Ovary (tissue), 3 donors: Measurements from ENCODE around the gene GRK7.

Source experiments
- POLR2A ChIP-seq: fragments of 450-650 bp; IDR thresholded peaks from one replicate; pipeline ENCODE4 v1.6.1; 2017; ENCODE audit warnings: antibody characterized with exemption, mild to moderate bottlenecking, moderate library complexity
- TF ChIP-seq, protein P1 (sequence below), 3 donors: fragments of 450-650 bp in 2 of 3; fragments of 200-600 bp in 1 of 3; IDR thresholded peaks; one replicate each; pipeline versions ENCODE4 v1.5.1 to v1.8.0; 2016 to 2022; ENCODE audit warnings: antibody characterized with exemption in 3 of 3, mild to moderate bottlenecking in 1 of 3
- donor health status: DM: no; HTN: no; CAD: no.

DNA sequence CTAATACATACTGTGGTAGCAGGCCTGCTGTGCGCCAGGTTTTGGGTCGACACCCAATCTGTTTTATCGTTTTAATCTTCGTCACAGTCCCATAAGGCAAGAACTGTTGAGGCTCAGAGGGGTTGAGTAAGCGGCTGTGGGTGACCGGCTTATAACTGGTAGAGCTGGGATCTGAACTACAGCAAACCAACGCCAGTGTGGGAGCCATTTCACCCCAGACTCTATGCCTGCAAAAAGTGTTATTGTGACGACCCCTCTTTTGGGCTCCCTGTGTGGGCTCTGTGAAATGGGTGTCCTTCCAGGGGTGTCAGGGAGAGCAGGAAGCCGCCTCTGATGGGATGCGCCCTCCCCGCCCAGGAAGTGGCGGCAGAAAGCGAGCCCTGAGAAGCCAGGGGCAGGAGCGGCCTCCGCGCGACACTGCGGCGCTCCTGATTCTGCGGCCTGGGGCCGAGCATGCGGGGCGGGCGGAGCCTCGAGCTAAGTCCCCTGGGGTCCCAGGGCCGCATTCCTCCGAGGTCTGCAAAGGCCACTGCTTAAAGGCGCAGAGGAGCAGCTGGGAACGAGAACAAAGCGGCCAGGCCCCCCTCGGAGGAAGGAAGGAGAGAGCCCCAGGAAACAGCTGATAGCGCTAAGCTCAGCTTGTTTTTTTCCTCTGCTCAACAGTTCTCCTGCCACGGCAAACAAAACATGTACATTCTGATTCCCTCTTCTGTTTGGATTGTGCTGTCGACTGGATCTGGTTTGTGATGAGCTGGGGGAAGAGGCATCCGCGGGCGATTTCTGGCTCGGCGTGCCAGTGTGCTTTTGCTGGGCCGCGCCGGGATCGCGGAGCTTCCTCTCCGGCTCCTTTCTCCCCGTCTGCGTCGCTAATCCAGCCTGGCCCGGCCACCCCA lies 33.9 kb downstream of the GRK7 start:
- TF ChIP-seq, protein P1, sequence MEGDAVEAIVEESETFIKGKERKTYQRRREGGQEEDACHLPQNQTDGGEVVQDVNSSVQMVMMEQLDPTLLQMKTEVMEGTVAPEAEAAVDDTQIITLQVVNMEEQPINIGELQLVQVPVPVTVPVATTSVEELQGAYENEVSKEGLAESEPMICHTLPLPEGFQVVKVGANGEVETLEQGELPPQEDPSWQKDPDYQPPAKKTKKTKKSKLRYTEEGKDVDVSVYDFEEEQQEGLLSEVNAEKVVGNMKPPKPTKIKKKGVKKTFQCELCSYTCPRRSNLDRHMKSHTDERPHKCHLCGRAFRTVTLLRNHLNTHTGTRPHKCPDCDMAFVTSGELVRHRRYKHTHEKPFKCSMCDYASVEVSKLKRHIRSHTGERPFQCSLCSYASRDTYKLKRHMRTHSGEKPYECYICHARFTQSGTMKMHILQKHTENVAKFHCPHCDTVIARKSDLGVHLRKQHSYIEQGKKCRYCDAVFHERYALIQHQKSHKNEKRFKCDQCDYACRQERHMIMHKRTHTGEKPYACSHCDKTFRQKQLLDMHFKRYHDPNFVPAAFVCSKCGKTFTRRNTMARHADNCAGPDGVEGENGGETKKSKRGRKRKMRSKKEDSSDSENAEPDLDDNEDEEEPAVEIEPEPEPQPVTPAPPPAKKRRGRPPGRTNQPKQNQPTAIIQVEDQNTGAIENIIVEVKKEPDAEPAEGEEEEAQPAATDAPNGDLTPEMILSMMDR (IDR thresholded peaks at IDR 0.05) = no peak
- TF ChIP-seq POLR2A = no peak
